DMS153 (cell line): ENCODE results near the gene SLC34A1.
A peak's percentile ranks its signal among the peaks of the same experiment; 100 is the strongest.
"Not testable (repeated sequence)": the region's sequence is repeated elsewhere in the genome, so short reads cannot be mapped to it uniquely, and the experiment has no call there.

Source experiments
- DNase-seq: peaks from one replicate; lab custom pipeline; 2025; lab: John Stamatoyannopoulos, UW

Gene SLC34A1

GRCh38 chr5:177355162-177355867 is 28.9 kb upstream of the SLC34A1 start:
- no peak for DNase-seq

GRCh38 chr5:177355868-177356168 is 28.4 kb upstream of the SLC34A1 start:
- no peak for DNase-seq

GRCh38 chr5:177356746-177357145 is 27.5 kb upstream of the SLC34A1 start:
- no peak for DNase-seq

DNA sequence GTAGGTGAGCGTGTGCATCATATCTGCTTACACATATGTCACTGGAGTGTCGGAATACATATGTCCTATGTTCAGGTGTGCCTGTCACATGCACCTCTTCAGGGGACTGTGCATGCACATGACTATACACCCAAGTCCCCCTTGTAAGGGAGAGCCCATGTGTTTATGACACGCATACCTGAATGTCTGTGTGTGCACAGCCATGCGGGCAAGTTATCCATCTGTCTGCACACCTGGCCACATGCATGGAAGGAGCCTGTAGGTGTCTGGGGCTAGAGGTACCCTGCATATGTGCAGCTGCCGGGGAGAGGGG is 27.1 kb upstream of the SLC34A1 start:
- DNase-seq, result no peak

DNA sequence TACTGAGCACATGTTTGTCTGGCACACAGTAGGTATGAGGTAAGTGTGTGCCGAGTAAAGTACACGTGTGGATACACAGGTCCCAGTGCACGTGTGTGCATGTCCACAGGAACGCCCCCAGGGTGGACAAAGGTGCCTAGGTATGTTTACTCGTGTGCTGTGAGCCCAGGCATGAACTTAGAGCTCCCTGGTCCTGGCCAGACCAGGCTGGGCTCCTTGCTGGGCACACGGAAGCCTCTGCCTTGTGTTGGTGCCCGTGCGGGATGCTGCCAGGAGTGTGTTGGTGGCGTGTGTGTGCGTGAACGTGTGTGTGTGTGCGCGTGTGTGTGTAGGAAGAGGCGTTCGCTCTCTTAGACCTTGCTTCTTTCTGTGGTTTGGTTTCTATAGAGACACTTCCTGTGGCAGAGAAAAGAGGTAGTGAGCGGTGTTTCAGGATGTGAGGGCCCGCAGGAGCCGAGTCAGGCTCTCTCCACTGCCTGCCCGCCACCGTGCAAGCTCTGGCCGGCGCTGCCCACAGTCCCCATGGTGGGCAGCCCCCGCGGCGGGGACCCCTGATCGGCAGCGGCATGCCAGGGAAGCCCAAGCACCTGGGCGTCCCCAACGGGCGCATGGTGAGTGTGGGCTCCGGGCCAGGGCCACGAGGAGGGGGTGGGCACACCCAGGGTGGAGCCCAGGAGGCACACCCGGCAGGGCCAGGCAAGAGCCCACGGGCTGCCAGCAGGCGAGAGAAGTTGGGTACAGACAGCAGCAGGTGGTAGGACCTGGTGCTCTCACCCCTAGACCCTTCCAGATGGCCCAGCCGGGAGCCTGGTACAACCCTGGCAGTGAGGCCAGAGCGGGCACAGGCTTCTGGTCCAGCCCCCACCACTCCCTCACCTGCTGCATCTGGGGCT is 26.5 kb upstream of the SLC34A1 start, which contains the start of gene RGS14:
Gene RGS14, plus strand, starts transcription at position 466 of the 893 bp plus-strand sequence. Its CDS starts 101 bp downstream, at position 567.
- peak; percentile 51 for DNase-seq

DNA sequence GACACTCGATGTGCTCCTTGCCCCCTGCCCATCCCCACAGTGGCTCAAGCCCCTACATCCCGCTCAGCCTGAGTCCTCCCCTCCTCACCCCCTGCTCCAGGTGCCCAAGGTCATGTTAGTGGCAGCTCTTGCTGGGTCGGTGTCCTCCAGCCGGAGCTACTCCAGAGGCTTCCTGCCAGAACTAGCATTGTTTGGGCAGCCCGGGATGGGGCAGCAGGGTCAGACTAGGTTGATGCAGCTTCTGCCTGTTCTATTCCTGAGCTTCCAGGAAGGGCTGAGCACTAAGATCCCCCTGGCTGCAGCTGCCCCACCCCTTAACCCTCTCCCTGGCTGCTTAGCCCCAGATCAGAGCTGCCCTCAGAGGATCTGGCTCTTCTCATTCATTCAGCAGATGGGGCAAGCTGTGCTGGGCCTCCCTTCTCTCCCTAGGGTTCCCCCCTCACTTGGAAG is 25.8 kb upstream of the SLC34A1 start:
- DNase-seq, result no peak

- DNase-seq, result no peak
Observed at GRCh38 chr5:177359451-177359851, 24.8 kb upstream of the SLC34A1 start.

DNA sequence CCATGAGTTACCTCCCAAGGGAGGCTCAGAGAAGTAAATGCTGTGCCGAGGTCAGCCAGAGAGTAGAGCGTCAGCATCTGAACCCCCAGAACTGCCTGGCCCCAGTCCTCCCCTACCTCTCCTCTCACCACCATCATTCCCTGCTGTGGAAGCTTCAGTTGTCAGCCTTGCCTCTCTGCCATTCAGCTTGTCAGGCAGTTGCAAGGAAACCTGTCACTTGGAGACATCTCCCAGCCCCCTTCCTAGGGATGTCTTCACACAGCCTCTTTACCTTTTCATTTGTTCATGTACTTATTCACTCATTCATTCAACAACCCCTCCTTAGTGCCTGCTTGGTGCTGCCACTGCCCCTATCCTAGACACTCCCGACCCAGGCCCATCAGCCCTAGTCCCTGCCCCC is 24.4 kb upstream of the SLC34A1 start:
- no peak for DNase-seq

- not testable (repeated sequence) for DNase-seq
Observed at GRCh38 chr5:177360740-177361139, 23.5 kb upstream of the SLC34A1 start.

DNA sequence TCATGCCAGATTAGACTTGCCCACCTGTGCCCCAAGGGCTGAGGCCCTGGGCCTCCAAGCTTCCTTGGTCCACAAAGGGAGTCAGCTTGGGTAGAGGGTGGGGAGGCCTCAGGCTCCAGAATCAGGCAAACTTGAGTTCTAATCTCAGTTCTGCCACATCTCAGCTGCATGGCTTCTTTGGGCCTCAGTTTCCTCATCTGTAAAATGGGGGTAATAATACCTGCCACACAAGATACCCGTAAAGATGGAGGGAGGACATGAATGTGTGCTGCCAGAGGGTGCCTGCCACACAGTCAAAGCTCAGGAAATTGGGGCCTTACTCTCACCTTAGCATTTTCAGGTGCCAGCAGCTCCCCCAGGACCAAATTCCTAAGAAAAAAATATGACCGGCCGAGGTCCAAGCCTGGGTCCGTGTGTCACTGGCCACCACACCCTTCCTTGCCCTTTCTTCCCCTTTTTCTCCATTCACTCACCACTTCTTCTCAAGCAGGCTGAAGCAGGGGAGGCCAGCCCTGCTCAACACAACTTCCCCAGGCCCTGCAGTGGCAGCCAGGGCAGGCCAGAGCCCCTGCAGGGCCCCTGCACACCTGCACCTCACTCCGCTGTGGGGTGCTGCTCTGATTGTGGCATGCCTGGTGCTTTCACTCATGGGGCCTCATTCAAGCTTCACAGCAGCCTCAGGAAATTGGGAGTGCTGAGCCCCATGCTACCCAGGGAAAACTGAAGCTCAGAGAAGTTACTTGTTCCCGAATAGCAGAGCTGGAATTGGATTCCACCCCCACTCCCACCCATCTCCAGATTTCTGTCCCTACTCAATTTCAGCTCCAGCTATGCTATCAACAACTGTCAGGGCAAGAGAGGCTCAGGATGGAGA is 22.6 kb upstream of the SLC34A1 start:
- DNase-seq, result no peak

GRCh38 chr5:177362292-177362609 is 22.0 kb upstream of the SLC34A1 start:
- DNase-seq, result no peak

DNA sequence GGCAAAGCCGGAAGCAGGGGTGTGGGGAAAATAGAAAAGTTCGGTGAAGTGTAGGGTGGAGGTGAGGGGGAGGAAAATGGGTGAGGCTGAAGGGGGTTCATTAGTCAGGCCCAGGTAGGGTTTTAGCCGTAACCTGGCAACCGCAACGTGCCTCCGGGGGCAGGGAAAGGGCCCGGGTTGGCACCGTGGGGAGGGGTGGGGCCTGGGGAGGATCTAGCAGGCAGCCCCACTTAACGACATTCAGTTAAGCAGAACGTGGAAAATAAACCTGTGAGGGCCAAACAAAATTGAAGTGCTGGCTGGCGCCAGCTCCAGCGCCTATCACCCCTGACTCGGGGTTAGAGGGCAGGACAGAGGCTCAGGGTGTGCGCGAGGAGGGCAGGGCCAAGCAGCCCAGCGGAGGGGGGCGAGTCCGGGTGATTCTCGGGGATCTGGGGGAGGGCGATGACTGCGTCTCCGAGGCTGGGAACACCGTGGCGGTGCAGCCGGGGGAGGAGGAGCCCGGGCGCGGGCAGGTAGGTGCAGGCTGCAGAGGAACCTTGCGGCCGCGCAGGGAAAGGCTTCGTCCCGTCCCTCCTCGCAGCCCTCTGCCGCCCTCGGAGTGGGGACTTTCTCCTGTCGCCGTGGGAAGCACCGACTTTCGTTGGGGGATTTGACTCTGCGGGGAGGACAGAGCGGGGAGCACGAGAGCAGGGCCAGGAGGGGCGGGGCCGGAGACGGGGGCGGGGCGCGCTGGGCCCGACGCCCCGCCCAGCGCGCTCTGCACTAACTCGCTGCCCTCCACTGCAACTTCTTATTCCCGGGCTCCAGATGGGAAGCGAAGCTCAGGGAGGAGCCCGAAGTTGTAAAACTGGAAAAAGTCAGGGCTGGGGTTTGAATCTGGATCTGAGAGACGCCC is 21.4 kb upstream of the SLC34A1 start:
- DNase-seq, result peak; percentile 58

- no peak for DNase-seq
Observed at GRCh38 chr5:177363565-177363964, 20.7 kb upstream of the SLC34A1 start.

DNA sequence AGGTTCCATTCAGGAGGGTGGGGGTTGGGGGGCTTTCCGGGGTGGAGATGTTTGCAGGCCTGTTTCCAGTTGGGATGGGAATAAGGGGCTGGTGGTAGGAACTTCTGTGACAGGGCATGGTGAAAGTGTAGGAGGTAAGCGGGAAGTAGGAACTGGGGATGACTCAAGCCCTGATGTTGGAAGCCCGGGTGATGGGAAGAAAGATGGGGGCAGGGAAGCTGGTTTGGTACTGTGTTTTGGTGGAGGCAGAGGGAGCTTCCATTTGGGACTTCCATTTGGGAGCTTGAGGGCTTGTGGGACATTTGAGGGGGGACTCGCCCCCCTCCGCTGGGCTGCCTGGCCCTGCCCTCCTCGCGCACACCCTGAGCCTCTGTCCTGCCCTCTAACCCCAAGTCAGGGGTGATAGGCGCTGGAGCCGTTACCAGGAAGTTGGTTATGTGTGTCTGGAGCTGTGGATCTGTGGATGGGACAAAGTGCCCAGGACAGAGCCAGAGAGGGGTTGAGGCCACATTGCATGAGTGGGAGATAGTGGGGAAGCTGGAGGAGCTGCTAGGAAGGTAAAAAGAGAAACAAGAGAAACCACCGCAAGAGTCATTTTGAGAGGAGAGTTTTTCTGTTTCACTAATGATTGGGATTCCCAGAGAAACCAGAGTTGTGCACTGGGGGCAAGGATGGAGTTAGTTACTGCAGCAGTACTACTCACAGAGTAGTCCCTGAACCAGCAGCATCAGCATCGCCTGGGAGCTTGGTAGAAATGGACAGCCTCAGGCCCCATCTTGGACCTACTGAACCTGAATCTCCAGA is 19.9 kb upstream of the SLC34A1 start:
- no peak for DNase-seq

- DNase-seq, result no peak
Observed at GRCh38 chr5:177365845-177366527, 18.2 kb upstream of the SLC34A1 start.

DNA sequence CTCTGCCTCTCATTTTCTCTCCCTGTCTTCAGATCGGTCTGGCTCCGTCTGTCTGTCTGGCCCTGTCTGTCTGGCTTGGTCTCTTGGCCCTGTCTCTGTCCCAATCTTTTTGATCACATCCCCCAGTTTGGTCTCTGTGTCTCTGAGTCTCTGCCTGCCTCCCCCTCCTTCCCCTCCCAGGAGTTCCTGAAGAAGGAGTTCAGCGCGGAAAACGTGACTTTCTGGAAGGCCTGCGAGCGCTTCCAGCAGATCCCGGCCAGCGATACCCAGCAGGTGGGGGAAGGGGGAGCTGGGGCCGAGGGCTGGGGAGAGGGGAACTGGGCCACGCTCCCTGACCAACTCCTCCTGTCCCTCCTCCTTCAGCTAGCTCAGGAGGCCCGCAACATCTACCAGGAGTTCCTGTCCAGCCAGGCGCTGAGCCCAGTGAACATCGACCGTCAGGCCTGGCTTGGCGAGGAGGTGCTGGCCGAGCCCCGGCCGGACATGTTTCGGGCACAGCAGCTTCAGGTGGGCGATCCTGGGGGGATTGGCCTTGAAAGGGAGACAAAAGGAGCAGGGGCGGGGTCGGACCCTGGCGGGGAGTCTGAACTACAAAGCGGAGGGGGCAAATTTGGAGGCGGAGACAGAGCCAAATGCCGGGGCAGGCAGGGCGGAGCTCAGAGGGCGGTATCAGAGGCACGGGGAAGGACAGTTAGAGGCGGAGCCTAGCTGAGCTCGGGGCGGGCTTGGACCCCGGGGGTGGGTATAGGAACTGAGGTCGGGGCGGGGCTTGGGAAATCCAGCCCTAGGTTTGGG is 17.5 kb upstream of the SLC34A1 start:
- no peak for DNase-seq

DNA sequence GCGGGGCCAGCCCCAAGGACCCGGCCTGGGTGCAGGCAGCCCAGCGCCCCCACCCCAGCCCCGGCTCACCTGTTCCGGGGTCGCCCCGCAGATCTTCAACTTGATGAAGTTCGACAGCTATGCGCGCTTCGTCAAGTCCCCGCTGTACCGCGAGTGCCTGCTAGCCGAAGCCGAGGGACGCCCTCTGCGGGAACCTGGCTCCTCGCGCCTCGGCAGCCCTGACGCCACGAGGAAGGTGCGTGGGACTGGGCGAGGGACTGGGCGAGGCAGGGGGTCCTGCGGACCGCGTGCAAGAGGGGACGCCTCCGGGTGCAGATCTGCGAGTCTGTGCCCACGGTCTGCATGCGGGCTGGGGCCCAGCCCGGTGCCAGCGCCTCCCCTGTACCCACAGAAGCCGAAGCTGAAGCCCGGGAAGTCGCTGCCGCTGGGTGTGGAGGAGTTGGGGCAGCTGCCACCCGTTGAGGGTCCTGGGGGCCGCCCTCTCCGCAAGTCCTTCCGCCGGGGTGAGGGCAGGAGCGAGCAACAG is 16.8 kb upstream of the SLC34A1 start:
- no peak for DNase-seq

- no peak for DNase-seq
Observed at GRCh38 chr5:177367981-177368868, 16.0 kb upstream of the SLC34A1 start.
